Type B pancreatic cell (in vitro differentiated cells): ENCODE data around the gene KRTAP10-10. TPM values are rescaled to one million over a fixed set of nuclear protein-coding genes. Genes with fewer than 3 reads are reported as not detected.
"Not testable (repeated sequence)": the region's sequence is repeated elsewhere in the genome, so short reads cannot be mapped to it uniquely, and the experiment has no call there.

ENCODE experiments used
- DNase-seq: peaks from one replicate; pipeline ENCODE4 v3.0.0; 2021; ENCODE audit warnings: mixed read lengths; ENCODE audit not compliant: unreplicated experiment; ENCODE audit errors: extremely low spot score
- H3K27ac Mint-ChIP-seq: 2 replicates; pipeline ENCODE4 v1.8.0; 2021; ENCODE audit warnings: mild to moderate bottlenecking, mixed read lengths
- H3K27me3 Mint-ChIP-seq: 2 replicates; pipeline ENCODE4 v1.8.0; 2021; ENCODE audit warnings: mixed read lengths
- H3K36me3 Mint-ChIP-seq: 2 replicates; pipeline ENCODE4 v1.8.0; 2021; ENCODE audit warnings: mixed read lengths
- H3K4me1 Mint-ChIP-seq: one replicate; pipeline ENCODE4 v1.8.0; 2021; ENCODE audit warnings: mixed read lengths; ENCODE audit not compliant: unreplicated experiment
- H3K4me3 Mint-ChIP-seq: 2 replicates; pipeline ENCODE4 v1.8.0; 2021; ENCODE audit warnings: mild to moderate bottlenecking, mixed read lengths
- H3K9me3 Mint-ChIP-seq: 2 replicates; pipeline ENCODE4 v1.8.0; 2021; ENCODE audit warnings: mixed read lengths
- CTCF ChIP-seq: fragments of 200-600 bp; sonication (generic); conservative IDR thresholded peaks from 2 replicates; pipeline ENCODE4 v1.5.0; 2021; ENCODE audit warnings: antibody characterized with exemption, mild to moderate bottlenecking
- total RNA-seq: library from RNA; stranded (reverse); gene quantifications from 2 replicates; pipeline ENCODE4 v1.2.1, GENCODE V29; 2021; ENCODE audit warnings: low replicate concordance

KRTAP10-10 gene
- total RNA-seq, 1 donor from 2014 or later, result not detected

- peaks cover 13% of the 10 kb centered on the region for H3K4me1 Mint-ChIP-seq
- TF ChIP-seq CTCF, result no peak
- H3K27ac Mint-ChIP-seq, result no peak overlapping the region
- H3K27me3 Mint-ChIP-seq, result peaks cover 56% of the 10 kb centered on the region
- no peaks in the 10 kb centered on the region for H3K36me3 Mint-ChIP-seq
- H3K9me3 Mint-ChIP-seq, result no peaks in the 10 kb centered on the region
- no peak for DNase-seq
- no peak overlapping the region for H3K4me3 Mint-ChIP-seq
These were observed 45.5 kb downstream of the KRTAP10-10 start for GRCh38 chr21:44682580-44683151.

GRCh38 chr21:44684077-44684476 is 46.9 kb downstream of the KRTAP10-10 start:
- no peak overlapping the region for H3K27ac Mint-ChIP-seq
- no peak for TF ChIP-seq CTCF
- H3K36me3 Mint-ChIP-seq, result no peaks in the 10 kb centered on the region
- no peaks in the 10 kb centered on the region for H3K9me3 Mint-ChIP-seq
- H3K4me3 Mint-ChIP-seq, result no peak overlapping the region
- H3K27me3 Mint-ChIP-seq, result peaks cover 62% of the 10 kb centered on the region
- peaks cover 18% of the 10 kb centered on the region for H3K4me1 Mint-ChIP-seq
- DNase-seq, result no peak

- Mint-ChIP-seq H3K27me3 (peaks cover 62% of the 10 kb centered on the region), H3K4me1 (peaks cover 18% of the 10 kb centered on the region), H3K36me3 (no peaks in the 10 kb centered on the region), H3K4me3 (no peak overlapping the region), H3K27ac (no peak overlapping the region), H3K9me3 (no peaks in the 10 kb centered on the region)
- DNase-seq, result no peak
- TF ChIP-seq CTCF, result no peak
These were observed 47.3 kb downstream of the KRTAP10-10 start for GRCh38 chr21:44684483-44684882.

GRCh38 chr21:44685050-44685449 is 47.9 kb downstream of the KRTAP10-10 start:
- peaks cover 62% of the 10 kb centered on the region for H3K27me3 Mint-ChIP-seq
- not testable (repeated sequence) for H3K27ac Mint-ChIP-seq, DNase-seq

GRCh38 chr21:44686000-44686781 is 49.0 kb downstream of the KRTAP10-10 start:
- TF ChIP-seq CTCF, result no peak
- Mint-ChIP-seq H3K27ac (no peak overlapping the region), H3K4me3 (no peak overlapping the region), H3K9me3 (no peaks in the 10 kb centered on the region), H3K27me3 (peaks cover 65% of the 10 kb centered on the region), H3K36me3 (no peaks in the 10 kb centered on the region), H3K4me1 (peaks cover 18% of the 10 kb centered on the region)
- no peak for DNase-seq

More at GRCh38 chr21:44685050-44685449, 47.9 kb downstream of the KRTAP10-10 start:
- not testable (repeated sequence) for H3K4me3 Mint-ChIP-seq, H3K9me3 Mint-ChIP-seq, H3K36me3 Mint-ChIP-seq
- peaks cover 18% of the 10 kb centered on the region for H3K4me1 Mint-ChIP-seq

- peaks cover 18% of the 10 kb centered on the region for H3K4me1 Mint-ChIP-seq
These were observed 49.8 kb downstream of the KRTAP10-10 start for GRCh38 chr21:44686843-44687561.

More at GRCh38 chr21:44686843-44687561, 49.8 kb downstream of the KRTAP10-10 start:
- no peak for DNase-seq
- Mint-ChIP-seq H3K9me3 (no peaks in the 10 kb centered on the region), H3K27me3 (peaks cover 67% of the 10 kb centered on the region), H3K36me3 (no peaks in the 10 kb centered on the region), H3K27ac (no peak overlapping the region), H3K4me3 (peak overlapping the region; percentile 7)
- no peak for TF ChIP-seq CTCF
